Mesothelial cell of epicardium (in vitro differentiated cells): ENCODE data around the gene CPN2. TPM values are rescaled to one million over a fixed set of nuclear protein-coding genes. Genes with fewer than 3 reads are reported as not detected.

Source experiments
- DNase-seq, 2 experiments: peaks; one replicate each; pipeline ENCODE4 v3.0.0; 2021; ENCODE audit warnings: low spot score in 2 of 2; ENCODE audit not compliant: unreplicated experiment in 2 of 2
- H3K27ac Mint-ChIP-seq: 2 replicates; pipeline ENCODE4 v1.8.0; 2021; ENCODE audit warnings: mixed read lengths
- H3K27me3 Mint-ChIP-seq: 2 replicates; pipeline ENCODE4 v1.8.0; 2021; ENCODE audit warnings: low read depth, mixed read lengths
- H3K36me3 Mint-ChIP-seq: 2 replicates; pipeline ENCODE4 v1.8.0; 2021; ENCODE audit warnings: mixed read lengths
- H3K4me1 Mint-ChIP-seq: 2 replicates; pipeline ENCODE4 v1.8.0; 2021; ENCODE audit warnings: mixed read lengths
- H3K4me3 Mint-ChIP-seq: 2 replicates; pipeline ENCODE4 v1.8.0; 2021; ENCODE audit warnings: mild to moderate bottlenecking, moderate library complexity, mixed read lengths
- H3K9me3 Mint-ChIP-seq: 2 replicates; pipeline ENCODE4 v1.8.0; 2021; ENCODE audit warnings: mixed read lengths
- total RNA-seq: library from RNA; stranded (reverse); gene quantifications from 3 replicates; pipeline ENCODE4 v1.2.1, GENCODE V29; 2021
- TF ChIP-seq, protein P1 (sequence below): fragments of 200-600 bp; sonication (generic); IDR thresholded peaks from one replicate; pipeline ENCODE4 v1.5.0; 2021; ENCODE audit warnings: antibody characterized with exemption; ENCODE audit not compliant: unreplicated experiment

Gene CPN2
- total RNA-seq, 1 donor from 2014 or later, result not detected

DNA sequence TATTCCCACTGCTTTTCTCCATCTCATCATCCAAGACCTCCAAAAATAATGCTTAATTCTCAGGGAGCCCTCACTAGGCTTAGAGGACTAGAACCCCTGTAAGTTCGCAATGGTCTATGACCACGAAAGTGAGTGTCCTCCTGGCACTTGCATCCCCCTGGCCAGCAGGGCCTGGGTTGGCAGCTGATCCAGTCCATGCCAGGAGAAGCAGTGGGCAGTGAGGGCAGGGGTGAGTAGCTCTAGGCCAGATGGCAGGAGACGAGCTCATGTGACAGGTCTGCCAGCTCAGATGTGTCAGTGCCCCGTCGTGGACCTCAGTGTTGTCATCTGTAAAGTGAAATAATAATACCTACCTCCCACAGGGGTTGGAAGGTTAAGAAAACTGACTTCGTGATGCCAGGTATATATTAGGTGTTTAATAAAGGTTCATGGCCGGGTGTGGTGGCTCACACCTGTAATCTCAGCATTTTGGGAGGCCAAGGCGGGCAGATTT, 36.8 kb upstream of the CPN2 start:
- TF ChIP-seq, protein P1, sequence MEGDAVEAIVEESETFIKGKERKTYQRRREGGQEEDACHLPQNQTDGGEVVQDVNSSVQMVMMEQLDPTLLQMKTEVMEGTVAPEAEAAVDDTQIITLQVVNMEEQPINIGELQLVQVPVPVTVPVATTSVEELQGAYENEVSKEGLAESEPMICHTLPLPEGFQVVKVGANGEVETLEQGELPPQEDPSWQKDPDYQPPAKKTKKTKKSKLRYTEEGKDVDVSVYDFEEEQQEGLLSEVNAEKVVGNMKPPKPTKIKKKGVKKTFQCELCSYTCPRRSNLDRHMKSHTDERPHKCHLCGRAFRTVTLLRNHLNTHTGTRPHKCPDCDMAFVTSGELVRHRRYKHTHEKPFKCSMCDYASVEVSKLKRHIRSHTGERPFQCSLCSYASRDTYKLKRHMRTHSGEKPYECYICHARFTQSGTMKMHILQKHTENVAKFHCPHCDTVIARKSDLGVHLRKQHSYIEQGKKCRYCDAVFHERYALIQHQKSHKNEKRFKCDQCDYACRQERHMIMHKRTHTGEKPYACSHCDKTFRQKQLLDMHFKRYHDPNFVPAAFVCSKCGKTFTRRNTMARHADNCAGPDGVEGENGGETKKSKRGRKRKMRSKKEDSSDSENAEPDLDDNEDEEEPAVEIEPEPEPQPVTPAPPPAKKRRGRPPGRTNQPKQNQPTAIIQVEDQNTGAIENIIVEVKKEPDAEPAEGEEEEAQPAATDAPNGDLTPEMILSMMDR, result no peak
- H3K36me3 Mint-ChIP-seq, result peaks cover 4% of the 10 kb centered on the region
- peaks cover 19% of the 10 kb centered on the region for H3K9me3 Mint-ChIP-seq
- peaks cover 11% of the 10 kb centered on the region for H3K27me3 Mint-ChIP-seq
- no peaks in the 10 kb centered on the region for H3K4me1 Mint-ChIP-seq
- DNase-seq, result no peak
- no peak overlapping the region for H3K27ac Mint-ChIP-seq
- H3K4me3 Mint-ChIP-seq, result no peak overlapping the region

DNA sequence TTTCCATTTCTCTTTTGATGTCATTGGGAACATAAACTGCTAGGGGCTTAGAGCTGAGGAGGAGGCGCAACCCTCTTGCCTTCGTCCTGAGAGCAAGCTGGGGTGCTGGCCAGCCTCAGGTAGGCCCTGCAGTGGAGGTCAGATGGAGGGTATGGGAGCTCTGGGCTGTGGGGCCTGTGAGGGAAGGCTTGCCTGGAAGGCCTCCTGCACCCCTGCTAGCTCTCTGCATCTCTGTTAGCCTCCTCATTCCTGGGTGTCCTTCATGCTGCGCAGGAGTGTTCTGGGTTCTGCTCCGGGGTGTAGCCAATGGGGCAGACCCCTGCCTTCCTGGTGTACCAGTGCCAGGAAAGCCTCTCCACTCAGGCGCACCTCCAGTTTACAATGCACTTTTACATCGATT, 36.1 kb upstream of the CPN2 start:
- TF ChIP-seq, protein P1, result no peak
- Mint-ChIP-seq H3K36me3 (peaks cover 4% of the 10 kb centered on the region), H3K27me3 (peaks cover 11% of the 10 kb centered on the region), H3K4me3 (no peak overlapping the region), H3K27ac (no peak overlapping the region), H3K9me3 (peaks cover 19% of the 10 kb centered on the region), H3K4me1 (no peaks in the 10 kb centered on the region)
- no peak for DNase-seq

DNA sequence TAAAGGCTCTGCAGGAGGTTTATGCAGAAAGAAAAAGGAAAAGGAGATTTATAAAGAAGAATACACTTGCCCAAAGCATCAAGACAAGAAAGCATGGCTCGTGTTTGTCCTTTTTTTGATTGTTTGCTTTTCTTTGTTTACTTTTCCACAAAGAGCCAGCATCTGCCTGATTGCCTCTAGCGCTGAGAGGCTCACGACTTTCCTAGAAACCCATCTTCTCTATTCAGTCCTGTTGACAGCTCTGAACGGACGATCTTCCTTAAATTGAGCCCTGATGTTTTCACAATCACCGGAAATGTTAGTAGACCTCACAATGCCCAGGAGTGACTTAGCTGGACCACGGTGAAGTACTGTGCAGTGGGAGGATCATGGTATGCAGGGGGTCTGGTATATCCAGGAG, 35.5 kb upstream of the CPN2 start:
- Mint-ChIP-seq H3K4me1 (no peaks in the 10 kb centered on the region), H3K36me3 (peaks cover 4% of the 10 kb centered on the region), H3K27me3 (peaks cover 11% of the 10 kb centered on the region), H3K9me3 (peaks cover 19% of the 10 kb centered on the region), H3K27ac (no peak overlapping the region), H3K4me3 (no peak overlapping the region)
- TF ChIP-seq, protein P1, result no peak
- DNase-seq, result no peak

GRCh38 chr3:194386066-194386465, 34.9 kb upstream of the CPN2 start:
- H3K27ac Mint-ChIP-seq, result no peak overlapping the region
- DNase-seq, result peak in 1 of 2 experiments; percentile 29
- peaks cover 4% of the 10 kb centered on the region for H3K36me3 Mint-ChIP-seq
- H3K27me3 Mint-ChIP-seq, result peaks cover 11% of the 10 kb centered on the region
- H3K4me3 Mint-ChIP-seq, result no peak overlapping the region
- peaks cover 14% of the 10 kb centered on the region for H3K9me3 Mint-ChIP-seq
- no peaks in the 10 kb centered on the region for H3K4me1 Mint-ChIP-seq
- TF ChIP-seq, protein P1, result no peak

DNA sequence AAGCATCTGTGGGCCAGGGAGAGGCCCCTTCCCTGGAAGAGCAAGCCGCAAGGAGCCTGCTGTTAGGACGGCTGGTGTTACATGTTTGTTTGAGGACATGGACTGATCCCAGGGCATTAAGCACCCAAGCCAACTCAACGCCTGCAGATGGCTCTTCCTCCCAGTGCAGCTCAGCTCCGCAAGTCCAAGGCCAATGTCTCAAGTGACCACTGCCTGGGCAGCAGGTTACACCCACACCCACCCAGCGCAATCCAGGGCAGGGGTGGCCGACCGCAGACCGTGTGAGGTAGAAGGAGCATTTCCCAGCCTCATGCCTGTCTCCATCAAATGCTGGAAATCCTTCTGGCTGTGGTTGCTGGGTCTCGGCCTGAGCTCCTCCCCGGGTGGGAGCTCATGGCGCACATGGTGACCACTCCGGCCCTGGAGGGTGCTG, 33.5 kb upstream of the CPN2 start:
- H3K27ac Mint-ChIP-seq, result no peak overlapping the region
- peak in 1 of 2 experiments; percentile 9 for DNase-seq
- H3K36me3 Mint-ChIP-seq, result no peaks in the 10 kb centered on the region
- no peak overlapping the region for H3K4me3 Mint-ChIP-seq
- no peaks in the 10 kb centered on the region for H3K4me1 Mint-ChIP-seq
- H3K9me3 Mint-ChIP-seq, result no peaks in the 10 kb centered on the region
- TF ChIP-seq, protein P1, result no peak
- peaks cover 10% of the 10 kb centered on the region for H3K27me3 Mint-ChIP-seq

GRCh38 chr3:194384156-194384555, 33.0 kb upstream of the CPN2 start:
- Mint-ChIP-seq H3K4me3 (no peak overlapping the region), H3K4me1 (no peaks in the 10 kb centered on the region), H3K9me3 (no peaks in the 10 kb centered on the region), H3K27me3 (peaks cover 7% of the 10 kb centered on the region), H3K27ac (no peak overlapping the region), H3K36me3 (no peaks in the 10 kb centered on the region)
- TF ChIP-seq, protein P1, result no peak
- DNase-seq, result peak in 1 of 2 experiments; percentile 16
